GM10266 (cell line): ENCODE results near the gene GDF7.

ENCODE experiments used
- DNase-seq: peaks from one replicate; pipeline ENCODE4 v3.0.0; 2012; ENCODE audit errors: extremely low spot score
- TF ChIP-seq, protein P1 (sequence below): IDR thresholded peaks from 2 replicates; pipeline ENCODE4 v1.5.1; 2012; ENCODE audit warnings: mild to moderate bottlenecking, low read depth; ENCODE audit not compliant: control insufficient read depth, insufficient read depth; ENCODE audit errors: missing control alignments

The GDF7 gene

DNA sequence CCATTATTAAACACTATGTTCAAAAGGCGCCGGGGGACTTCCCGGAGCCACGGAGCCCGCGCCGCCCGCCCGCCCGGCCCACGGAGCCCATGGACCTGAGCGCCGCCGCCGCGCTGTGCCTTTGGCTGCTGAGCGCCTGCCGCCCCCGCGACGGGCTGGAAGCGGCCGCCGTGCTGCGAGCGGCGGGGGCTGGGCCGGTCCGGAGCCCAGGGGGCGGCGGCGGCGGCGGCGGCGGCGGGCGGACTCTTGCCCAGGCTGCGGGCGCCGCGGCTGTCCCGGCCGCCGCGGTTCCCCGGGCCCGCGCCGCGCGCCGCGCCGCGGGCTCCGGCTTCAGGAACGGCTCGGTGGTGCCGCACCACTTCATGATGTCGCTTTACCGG lies 197 bp downstream of the GDF7 start:
- TF ChIP-seq, protein P1, sequence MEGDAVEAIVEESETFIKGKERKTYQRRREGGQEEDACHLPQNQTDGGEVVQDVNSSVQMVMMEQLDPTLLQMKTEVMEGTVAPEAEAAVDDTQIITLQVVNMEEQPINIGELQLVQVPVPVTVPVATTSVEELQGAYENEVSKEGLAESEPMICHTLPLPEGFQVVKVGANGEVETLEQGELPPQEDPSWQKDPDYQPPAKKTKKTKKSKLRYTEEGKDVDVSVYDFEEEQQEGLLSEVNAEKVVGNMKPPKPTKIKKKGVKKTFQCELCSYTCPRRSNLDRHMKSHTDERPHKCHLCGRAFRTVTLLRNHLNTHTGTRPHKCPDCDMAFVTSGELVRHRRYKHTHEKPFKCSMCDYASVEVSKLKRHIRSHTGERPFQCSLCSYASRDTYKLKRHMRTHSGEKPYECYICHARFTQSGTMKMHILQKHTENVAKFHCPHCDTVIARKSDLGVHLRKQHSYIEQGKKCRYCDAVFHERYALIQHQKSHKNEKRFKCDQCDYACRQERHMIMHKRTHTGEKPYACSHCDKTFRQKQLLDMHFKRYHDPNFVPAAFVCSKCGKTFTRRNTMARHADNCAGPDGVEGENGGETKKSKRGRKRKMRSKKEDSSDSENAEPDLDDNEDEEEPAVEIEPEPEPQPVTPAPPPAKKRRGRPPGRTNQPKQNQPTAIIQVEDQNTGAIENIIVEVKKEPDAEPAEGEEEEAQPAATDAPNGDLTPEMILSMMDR, result no peak
- DNase-seq, result peak; percentile 67

DNA sequence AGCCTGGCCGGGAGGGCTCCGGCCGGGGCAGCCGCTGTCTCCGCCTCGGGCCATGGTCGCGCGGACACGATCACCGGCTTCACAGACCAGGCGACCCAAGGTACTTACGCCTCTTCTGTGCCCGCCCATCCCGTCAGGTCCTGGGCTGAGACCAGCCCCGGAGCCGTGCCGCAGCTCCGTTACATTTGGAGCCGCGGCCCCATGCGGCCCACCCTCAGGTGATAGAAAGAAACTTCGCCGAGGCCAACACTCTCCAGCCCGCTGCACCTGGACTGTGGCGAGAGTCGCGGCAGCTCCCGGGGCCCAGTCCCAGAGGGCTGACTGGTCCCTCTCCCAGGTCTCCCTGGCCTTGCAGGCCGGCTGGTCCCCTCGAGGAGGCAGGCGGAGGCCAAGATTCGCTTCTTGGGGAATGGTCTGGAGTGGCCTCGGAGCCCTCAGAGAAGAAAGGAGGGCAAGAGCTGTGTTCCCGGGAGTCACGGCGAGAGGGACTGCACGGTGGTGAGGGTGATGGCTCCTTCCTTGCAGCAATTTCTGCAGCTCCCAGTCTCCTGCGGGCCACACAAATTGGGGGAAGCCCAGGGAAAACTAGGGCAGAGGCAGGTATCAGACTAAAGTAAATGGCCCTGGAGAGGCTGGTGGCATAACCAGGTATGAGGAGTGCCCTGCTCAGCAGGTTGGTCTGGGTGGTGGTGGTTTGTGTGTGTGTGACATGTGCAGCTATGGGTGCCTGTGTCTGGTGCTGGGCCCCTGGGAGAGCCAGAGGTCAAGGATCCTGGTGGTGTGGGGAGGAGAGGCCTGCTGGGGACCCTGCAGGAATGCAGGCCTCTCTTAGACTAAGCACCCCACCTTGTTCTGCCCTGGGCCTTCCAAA lies 822 bp downstream of the GDF7 start:
- no peak for DNase-seq
- TF ChIP-seq, protein P1, result no peak

DNA sequence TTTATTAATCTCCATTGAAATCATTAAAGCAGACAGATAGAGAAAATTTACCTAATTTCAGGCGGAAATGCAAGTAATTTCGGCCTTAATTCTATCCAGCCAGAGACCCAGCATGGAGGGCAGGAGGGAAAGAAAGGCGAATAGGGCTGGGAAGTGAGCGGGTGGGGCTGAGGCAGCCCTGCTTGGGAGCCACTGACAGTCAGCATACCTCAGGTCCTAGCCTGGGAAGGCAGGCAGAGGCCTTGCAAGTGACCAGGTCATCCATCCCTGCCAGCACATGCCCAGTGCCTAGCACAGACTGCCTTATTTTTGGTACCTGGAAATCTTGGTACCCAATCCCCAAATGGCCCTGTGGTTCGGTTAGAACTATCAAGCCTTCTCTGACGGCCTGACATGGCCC lies 1.5 kb downstream of the GDF7 start:
- DNase-seq, result no peak
- TF ChIP-seq, protein P1, result no peak

DNA sequence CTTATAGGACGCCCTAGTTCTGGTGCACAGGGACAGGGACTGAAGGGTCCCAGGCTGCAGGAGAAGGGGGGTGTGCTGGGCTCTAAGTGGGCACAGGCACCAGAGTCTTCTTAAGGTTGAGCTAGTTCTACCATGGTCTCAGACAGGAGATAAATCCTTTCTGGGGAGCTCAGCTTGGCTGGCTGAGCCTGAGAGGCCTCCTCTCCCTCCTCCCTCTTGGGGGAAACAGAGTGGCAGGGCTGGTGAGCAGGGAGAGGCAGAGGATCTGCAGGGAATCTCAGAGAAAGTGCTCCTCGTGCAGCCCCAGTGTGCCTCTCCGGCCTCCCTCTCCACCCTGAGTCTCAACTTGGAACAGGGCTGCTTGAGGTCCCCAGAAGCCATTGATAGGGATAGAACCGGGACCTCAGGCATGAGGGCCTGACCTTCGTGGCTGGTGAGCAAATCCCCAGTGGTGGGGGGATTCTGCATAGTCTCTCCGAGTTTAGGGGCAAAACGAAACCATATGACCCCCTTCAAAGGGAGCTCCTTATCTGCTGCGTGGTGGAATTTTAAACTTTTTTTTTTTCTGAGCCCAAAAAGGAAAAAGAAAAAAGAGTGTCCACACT lies 2.0 kb downstream of the GDF7 start:
- no peak for DNase-seq

DNA sequence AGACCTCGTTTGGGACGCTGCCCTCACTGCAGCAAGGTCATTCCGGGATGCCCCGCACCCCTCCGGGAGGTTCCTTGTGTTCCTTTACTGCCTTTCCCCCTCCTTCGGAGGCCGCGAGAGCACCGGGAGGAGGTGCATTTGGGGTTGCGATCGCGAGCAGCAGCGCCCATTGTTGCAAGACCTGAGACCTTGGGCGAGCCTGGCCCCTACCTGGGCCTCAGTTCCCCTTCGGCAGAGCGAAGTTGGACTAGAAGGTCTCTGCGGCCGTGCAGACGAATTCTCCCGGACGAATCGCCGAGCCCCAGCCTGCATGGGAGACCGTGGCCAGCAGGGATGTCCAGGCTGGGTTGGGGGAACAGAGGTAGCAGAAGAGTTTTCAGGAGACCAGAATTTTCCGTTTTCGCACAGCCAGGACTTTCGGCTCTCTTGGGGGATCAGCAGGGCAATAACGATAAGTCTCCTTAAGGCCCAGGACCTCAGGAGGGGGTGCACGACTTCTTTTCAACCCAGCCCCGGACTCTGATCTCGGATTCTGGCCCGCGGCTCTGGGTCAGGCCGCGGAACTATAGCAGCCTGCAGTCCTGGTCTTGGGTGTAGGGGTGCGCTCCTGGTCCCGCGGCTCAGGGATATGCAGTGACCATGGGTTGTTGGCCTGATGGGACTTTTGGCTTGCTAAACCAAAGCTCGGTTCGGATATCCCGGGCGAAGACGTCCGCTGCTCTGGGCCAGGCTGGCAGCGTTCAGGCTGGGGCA lies 2.8 kb downstream of the GDF7 start:
- TF ChIP-seq, protein P1, result no peak
- no peak for DNase-seq

More for the DNA sequence above, 2.0 kb downstream of the GDF7 start:
- TF ChIP-seq, protein P1, result no peak

DNA sequence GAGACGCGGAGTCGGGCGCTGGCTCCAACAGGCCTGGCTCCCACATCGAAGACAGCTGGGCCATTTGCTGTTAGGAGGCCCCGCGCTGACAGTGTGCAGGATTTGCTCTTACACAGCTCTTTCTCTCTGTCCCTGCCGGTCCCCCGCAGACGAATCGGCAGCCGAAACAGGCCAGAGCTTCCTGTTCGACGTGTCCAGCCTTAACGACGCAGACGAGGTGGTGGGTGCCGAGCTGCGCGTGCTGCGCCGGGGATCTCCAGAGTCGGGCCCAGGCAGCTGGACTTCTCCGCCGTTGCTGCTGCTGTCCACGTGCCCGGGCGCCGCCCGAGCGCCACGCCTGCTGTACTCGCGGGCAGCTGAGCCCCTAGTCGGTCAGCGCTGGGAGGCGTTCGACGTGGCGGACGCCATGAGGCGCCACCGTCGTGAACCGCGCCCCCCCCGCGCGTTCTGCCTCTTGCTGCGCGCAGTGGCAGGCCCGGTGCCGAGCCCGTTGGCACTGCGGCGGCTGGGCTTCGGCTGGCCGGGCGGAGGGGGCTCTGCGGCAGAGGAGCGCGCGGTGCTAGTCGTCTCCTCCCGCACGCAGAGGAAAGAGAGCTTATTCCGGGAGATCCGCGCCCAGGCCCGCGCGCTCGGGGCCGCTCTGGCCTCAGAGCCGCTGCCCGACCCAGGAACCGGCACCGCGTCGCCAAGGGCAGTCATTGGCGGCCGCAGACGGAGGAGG lies 3.5 kb downstream of the GDF7 start:
- TF ChIP-seq, protein P1, result no peak
- no peak for DNase-seq
